ENCODE measurements around the gene CUL5.
"Not testable (repeated sequence)": the region's sequence is repeated elsewhere in the genome, so short reads cannot be mapped to it uniquely, and the experiment has no call there.

The CUL5 gene

DNA sequence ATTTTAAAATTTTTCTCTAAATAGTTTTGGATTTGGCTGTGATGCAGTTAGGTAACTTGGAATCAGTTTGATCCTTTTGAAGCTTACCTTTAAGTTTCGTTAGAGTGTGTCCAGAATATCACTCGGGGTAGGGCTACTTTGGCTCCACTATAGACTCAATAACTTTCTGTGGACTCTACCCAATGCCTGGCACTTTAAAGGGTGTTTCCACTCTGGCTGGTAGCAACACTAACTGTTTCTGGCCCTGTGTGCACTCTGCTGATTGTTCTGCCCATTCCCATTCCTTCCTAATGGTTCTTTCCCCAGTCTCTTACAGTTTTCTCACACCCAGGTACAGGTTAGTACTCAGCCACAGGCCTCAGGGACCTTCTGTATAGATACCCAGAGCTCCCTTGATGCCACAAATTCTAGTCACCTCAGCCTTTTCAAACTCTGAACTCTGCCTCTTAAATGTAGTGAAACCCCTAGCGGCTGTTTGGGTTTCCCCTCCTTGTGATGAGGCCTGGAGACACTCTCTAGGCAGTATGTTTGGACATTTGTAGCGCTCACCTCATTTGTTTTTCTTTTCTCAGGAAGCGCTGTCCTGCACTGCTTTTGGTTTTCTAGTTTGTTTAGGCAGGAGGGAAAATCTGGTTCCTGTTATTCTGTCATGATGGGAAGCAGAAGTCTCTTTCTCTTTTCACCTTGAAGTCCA lies 16.8 kb downstream of the CUL5 start:
- no peak for DNase-seq

DNA sequence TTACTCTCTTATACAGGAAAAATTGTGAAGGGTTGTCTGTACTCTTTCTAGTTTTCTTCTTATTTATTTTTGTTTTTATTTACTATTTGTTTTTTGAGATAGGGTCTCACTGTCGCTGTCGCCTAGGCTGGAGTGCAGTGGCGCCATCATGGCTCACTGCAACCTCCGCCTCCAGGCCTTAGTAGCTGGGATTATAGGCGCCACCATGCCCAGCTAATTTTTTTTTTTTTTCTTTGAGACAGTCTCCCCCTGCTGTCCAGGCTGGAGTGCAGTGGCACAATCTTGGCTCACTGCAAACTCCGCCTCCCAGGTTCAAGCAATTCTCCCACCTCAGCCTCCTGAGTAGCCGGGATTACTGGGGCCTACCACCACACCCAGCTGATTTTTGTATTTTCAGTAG lies 18.4 kb downstream of the CUL5 start:
- no peak for DNase-seq

DNA sequence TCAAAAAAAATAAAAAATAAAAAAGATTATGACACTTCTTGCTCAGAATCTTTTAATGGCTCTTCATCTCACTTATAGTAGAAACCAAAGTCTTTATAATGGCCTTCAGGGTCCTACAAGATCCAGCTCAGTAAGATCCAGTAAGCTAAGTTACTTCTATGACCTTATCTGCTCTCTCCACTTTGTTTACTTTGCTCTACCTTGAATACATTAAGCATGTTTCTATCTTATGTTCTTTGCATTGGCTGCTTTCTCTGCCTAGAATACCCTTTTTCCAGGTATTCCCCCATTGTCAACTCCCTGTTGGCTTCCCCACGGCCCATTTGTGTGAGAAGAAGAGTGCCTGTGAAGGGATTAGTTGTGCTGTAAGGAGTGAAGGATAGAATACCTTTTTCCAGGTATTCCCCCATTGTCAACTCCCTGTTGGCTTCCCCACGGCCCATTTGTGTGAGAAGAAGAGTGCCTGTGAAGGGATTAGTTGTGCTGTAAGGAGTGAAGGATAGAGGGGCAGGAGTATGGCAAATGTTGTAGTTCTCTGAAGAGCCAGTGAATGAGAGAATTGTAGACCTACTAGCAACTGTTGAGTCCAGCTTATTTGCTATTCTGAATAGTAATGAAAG lies 20.2 kb downstream of the CUL5 start:
- DNase-seq: not testable (repeated sequence)

DNA sequence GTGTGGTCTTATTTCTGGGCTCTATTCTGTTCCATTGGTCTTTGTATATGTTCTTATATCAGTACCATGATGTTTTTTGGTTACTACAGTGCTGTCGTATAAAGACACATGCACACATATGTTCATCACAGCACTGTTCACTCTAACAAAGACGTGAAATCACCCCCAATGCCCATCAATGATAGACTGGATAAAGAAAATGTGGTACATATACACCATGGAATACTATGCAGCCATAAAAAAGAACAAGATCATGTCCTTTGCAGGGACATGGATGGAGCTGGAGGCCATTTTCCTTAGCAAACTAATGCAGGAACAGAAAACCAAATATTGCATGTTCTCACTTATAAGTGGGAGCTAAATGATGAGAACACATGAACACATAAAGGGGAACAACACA lies 22.9 kb downstream of the CUL5 start:
- DNase-seq: not testable (repeated sequence)

DNA sequence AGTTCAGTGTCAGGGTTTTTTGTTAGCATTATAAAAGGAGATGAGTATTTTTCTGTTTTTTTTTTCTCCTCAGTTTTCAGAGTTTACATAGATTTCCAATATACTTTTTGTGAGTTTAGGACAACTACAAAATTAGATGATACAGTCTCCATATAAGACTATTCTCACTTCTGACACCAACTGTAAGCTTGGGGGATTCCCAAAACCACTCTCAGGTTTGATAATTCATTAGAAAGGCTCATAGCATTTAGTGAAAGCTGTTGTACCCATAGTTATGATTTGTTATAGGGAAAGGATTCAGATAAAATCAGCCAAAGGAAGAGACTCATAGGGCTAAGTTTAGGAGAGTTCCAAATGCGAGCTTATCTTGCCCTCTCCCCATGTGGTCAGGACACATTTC lies 24.1 kb downstream of the CUL5 start:
- no peak for DNase-seq

DNA sequence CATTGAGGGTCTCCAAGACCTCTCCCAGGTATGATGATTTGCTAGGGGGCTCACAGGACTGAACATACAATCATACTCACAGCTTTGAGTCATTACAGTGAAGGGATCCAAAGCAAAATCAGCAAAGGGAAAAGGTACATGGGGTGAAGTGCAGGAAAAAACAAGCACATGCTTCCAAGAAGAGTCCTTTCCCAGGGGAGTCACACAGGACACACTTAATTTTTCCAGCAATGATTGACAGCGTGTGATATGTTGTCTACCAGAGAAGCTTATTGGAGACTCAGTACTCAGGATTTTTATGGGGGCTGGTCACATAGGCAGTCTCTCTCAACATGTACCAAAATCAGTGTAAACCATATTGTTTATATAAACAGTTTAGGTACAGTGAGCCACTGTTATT lies 25.3 kb downstream of the CUL5 start:
- DNase-seq: no peak

DNA sequence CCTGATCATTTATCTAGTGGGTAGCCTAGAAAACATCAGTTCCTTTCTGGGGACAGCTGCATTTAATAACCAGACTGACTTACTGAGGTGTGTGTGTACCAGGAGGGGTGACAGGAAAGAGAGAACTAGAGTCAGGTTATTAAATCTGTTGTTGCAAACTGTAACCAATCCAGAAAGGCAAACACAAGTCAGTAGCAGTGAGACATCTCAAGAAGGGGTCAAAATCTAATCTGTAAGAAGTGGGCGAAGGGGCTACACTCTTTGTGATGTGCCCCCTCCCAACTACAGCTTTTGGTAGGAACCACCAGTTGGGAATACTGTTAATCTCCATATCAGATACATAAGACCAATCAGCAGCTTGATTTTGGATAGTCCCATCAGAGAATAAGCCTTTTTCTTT lies 26.3 kb downstream of the CUL5 start:
- DNase-seq: no peak

DNA sequence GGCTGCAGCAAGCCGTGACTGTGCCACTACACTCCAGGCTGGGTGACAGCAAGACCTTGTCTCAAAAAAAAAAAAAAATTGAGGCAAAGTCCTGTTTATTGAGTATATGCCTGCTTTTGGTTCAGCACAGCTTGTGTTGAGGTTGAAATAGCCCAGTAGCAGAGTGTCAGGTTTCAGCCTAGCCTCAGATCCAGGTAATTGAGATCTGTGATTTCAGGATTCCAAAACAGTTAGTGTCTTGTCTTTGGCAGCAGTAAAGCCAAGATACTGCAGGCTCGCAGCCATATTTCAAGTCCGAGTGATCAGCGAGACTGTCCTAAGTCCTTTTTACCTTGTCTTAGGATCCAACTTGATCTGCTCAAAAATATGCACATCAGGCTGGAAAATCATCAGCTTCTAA lies 27.0 kb downstream of the CUL5 start:
- DNase-seq: no peak

DNA sequence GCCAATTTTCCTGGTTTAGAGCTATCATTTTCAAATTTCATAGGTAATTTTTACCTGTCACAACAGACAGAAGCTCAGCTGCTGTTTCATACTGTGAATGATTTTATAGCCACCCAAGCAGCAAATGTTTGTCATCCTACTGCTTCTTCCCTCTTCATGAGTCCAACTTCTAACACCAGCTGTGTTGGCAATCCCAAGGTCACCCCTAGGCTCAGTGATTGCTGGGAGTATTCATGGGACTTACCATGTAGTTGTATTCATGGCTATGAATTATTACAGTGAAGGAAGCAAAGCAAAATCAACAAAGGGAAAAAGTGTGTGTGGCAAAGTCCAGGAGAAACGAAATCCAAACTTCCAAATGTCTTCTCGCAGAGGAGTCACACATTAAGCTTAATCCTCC lies 28.5 kb downstream of the CUL5 start:
- no peak for DNase-seq

DNA sequence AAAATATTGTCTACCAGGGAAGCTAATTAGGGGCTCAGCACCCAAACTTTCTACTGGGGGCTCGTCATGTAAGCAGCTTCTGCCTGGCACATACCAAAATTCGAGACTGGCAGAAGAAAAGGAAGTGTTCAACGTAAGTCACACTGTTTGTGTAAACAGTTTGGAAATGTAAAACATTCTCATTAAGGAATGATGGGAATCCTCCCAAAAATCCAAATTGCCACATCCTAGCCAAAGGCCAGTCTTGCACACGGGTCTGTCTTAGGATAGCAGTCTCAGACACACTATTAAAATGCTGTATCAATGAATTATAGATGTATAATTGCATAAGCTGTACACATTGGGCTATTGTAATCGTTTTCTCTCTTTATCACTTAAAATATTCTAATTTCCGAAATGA lies 28.9 kb downstream of the CUL5 start:
- no peak for DNase-seq

DNA sequence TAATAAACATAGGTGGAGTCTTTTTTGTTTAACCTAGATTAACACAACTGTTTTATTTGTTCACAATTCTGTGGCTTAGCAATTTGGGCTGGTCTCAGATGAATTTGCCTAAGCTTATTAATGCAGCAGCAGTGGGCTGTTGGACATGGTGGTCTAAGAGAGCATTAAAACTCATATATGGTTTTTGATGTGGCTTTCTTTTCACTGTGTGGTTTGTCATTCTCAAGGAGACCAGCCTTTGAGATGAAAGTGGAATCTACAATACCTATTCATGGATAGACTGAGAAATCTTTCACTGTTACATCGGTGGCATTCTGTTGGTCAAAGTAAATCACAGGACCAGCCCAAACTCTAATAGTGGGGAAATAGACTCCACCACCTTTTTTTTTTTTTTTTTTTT lies 39.6 kb downstream of the CUL5 start:
- no peak for DNase-seq

DNA sequence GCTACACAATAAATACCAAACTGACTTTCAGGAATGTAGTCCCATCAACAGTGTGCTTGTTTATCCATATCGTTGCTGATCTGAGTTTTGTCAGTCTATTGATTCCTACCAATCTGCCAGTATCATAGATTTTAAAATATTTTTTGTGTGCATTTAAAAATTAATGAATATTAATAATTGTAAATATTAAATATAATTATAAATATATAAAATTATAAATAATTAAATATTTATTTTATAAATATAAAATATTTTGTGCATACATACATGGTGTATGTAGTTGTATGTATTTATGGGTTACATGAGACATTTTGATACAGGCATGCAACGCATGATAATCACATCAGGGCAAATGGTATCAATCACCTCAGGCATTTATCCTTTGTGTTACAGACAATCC lies 53.6 kb downstream of the CUL5 start:
- DNase-seq: no peak

DNA sequence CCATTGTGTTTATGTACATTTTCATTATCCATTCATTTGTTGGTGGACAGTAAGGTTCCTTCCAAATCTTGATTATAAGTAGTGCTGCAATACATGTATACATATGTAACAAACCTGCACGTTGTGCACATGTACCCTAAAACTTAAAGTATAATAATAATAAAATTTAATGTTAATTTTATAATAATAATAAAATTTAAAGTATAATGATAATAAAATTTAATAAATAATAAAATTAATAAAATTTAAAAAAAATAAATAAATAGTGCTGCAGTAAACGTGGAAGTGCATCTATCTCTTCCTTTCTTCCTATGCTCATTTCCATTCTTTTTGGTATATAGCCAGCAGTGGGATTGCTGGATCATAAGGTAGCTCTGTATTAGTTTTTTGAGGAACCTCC lies 54.7 kb downstream of the CUL5 start:
- no peak for DNase-seq

DNA sequence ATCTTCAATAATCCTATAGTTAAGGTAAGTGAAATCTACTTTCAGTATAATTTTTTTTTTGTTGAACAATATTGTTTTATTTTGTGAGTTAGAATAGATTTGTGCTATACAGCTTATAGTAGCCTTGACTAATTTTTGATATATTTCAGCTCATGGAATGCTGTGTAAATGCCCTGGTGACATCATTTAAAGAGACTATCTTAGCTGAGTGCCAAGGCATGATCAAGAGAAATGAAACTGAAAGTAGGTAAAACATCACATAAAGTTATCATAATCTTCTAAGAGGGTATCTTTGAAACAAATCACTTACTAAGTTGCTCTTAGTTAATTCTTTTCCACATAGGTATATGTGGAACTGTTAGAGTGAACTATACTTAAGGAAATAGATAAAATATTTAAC lies 61.2 kb downstream of the CUL5 start:
- DNase-seq: no peak

DNA sequence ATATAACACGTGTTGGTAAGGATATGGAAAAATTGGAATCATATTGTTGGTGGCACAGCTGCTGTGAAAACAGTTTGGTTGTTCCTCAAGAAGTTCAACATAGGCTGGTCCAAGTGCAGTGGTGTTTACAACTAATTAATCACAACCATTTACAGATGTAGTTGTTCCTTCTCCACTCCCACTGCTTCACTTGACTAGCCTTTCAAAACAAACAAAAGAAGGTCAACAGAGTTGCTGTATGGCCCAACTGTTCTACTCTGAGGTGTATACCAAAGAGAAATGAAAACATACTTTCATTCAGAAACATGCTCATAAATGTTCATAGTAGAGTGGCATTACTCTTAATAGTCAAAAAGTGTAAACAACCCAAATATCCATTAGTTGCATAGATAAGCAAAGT lies 76.1 kb downstream of the CUL5 start:
- no peak for DNase-seq

DNA sequence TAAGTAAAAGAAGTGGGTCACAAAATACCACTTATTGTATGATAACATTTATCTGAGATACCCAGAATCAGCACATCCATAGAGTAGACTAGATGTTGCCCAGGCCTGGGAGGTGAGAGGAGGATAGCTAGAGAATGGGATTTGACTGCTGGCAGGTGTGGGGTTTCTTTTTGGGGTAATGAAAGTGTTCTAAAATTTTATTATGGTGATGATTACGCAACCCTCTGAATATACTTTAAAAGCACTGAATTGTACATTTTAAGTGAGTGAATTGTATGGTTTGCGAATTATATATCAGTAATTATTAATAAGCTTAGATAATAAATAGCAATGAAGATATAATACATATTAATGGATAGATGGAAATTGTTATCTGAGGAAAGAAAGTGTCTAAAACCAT lies 77.0 kb downstream of the CUL5 start:
- no peak for DNase-seq

DNA sequence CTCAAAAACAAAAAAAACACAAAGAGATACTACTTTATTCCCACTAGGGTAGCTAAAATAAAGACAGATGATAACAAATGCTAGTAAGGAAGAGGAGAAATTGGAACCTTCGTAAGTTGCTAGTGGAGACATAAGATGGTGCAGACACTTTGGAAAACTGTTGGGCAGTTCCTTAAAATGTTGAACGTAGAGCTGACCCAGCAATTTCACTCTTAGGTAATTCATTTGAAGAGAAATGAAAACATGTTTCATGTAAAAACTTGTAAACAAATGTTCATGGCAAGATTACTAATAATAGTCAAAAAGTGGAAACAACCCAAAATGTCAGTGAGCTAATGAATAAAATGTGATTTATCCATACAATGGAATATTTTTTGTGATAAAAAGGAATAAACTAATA lies 83.4 kb downstream of the CUL5 start:
- no peak for DNase-seq

DNA sequence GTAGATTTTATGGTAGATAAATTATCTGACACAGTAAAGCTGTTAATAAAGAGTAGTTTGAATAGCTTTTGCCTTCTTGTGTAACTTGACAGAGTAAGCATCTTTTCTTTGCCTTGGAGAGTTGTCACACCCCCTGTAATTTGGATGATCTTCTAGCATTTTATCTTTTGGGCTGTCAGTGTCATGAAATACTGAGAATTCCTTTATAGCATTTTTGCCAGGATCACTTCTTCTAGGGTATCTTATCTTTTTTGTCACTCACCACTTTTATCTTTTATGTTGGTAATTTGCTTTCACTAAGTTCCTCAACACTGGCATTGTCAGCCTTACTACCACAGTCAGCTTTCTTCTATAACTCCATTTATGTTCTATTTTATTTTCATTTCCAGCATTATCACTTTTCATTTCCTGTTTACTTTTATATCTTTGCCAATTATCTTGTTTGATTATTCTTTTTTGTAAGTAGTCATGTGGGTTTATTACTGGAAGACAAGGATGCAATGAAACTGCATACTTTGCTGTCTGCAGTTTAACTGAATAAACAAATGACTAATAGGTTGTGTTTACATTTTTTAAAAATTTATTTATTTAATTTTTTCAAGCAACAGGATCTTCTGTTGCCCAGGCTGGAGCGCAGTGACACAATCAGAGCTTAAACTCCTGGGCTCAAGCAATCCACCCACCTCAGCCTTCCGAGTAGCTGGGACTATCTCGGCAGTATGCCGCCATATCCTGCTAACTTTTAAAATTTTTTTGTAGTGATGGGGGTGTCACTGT lies 84.6 kb downstream of the CUL5 start:
- DNase-seq: no peak

DNA sequence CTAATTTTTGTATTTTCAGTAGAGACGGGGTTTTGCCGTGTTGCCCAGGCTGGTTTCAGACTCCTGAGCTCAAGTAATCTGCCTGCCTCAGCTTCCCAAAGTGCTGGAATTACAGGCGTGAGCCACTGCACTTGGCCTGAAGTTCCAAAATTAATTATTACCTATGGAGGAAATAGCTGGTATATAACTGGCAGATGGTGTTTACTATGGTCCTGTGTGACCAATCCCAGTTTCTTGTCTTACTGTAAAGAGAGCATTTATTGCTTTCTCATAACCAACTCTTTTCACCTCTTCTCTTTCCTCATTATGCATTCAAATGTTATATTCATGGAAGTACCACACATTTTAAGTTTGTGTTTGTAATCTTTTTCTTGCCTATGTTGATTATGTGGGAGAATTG lies 88.5 kb downstream of the CUL5 start:
- DNase-seq: no peak

DNA sequence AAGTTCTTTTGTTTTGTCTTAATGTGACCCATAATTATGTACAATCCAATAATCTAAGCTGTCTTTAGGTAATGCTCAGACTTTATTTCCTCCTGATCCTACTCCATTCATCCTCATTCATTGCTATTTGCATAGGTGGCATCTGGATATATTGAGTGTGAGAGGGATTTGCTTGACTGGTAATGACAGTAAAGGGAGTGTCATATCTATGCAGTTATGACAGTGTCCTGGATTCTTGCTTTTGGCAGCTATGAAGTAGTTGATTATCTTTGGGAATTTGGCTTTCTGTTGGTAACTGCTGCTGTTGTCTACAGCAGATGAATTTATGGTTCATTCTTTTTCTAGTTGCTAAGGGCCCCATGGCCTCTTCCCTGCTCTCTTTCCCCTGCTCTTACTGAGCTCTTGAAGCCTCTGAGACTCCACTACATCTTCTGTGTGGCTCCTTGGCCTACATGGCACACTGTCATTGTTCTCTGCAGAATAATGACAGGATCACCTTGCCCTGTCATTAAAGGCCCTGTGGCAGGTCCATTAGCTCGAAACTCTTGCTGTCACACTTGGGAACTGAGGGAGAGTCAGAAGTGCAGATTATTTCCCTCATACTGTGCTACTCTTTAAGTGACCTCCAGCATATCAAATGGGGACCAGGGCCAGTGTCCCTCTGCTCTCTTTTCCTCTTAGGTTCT lies 92.5 kb downstream of the CUL5 start:
- no peak for DNase-seq

DNA sequence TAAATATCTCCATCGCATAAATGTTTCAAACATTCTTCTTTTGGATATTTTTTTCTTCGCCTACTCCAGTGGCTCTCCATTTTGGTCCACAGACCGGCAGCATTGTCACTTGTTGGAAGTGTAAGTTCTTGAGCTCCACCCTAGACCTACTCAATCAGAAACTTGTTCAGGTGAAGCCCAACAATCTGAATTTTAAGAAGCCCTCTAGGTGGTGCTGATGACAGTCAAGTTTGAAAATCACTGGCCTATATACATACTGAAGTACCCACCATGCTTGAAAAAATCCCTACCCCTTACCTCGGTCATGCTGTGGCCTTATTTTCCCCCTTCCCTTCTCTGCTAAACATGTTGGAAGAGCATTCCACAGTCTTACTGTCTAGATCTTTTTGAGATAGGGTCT lies 102.4 kb downstream of the CUL5 start:
- no peak for DNase-seq

DNA sequence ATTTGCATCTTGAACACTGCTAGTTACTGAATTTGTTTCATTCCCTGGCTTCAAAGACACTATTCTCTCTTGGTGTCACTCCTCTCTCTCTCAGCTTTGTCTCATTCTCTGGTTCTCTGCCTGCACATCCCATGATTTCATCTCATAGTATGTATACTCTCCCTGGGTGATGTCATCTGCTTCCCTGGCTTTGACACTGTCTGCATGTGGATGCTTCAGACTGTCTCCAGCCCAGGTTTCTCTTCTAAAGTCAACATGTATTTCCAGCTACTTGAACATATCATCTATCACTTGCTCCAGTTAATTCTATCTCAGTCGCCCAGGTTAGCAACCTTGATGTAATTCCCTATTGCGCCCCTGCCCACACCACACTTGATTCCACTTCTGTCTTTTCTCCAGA lies 103.4 kb downstream of the CUL5 start:
- no peak for DNase-seq

DNA sequence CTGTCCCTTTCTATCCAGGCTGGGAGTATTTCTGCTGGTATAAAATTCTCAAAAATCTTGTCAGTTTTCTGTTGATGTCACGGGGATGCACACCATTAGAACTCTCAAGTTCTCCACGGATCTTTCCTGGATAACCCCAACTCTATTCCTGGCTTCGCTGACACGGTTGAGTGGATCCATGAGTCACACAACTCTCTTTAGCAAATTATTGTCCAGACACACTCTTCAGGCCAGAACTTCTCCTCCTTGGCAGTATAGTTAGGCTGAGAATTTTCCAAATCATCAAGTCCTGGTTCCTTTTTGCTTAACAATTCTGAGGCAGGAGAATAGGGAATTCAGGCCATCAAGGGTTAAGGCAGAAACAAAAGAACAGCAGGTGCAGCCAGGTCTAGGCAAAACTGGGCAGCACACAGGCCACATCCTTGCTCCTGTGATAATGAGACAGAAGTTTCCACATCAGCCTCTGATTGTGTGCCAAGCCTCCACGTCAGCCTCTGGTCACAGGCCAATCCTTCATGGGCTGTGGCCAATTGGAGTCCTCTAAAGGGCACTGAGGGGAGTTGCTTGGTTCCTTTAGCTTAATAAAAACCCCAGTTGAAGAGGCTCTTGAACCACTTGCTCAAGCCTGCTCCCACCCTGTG lies 106.9 kb downstream of the CUL5 start:
- no peak for DNase-seq
